Measurements from ENCODE around the gene GRM8.

DNA sequence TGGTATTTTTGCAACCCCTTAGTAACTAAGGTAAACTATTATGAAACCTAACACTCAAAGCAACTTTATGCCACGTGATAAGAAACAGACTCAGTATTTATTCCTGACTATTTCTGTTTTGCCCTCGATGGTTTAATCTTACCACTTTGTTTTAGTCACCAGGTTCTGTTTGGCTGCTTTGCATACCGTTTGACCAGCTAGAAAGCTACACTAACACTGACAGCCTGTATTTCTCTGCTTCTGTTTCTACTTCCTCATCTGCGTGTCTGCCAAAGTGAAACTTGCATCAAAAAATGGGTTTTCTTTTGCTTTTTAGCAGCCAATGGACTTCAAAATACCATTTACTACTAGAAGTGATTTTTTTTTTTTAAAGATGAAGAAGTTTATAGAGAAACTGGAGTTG is 802.5 kb downstream of the GRM8 start:
- no peak for TF ChIP-seq EZH2 (IDR thresholded peaks at IDR 0.05; ENCODE audit: borderline replicate concordance, insufficient read depth, low read length, poor library complexity, severe bottlenecking)
- TF ChIP-seq, protein P1, sequence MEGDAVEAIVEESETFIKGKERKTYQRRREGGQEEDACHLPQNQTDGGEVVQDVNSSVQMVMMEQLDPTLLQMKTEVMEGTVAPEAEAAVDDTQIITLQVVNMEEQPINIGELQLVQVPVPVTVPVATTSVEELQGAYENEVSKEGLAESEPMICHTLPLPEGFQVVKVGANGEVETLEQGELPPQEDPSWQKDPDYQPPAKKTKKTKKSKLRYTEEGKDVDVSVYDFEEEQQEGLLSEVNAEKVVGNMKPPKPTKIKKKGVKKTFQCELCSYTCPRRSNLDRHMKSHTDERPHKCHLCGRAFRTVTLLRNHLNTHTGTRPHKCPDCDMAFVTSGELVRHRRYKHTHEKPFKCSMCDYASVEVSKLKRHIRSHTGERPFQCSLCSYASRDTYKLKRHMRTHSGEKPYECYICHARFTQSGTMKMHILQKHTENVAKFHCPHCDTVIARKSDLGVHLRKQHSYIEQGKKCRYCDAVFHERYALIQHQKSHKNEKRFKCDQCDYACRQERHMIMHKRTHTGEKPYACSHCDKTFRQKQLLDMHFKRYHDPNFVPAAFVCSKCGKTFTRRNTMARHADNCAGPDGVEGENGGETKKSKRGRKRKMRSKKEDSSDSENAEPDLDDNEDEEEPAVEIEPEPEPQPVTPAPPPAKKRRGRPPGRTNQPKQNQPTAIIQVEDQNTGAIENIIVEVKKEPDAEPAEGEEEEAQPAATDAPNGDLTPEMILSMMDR (IDR thresholded peaks at IDR 0.05; ENCODE audit: poor library complexity, severe bottlenecking), result no peak
- TF ChIP-seq MXI1 (conservative IDR thresholded peaks at IDR 0.05; ENCODE audit: poor library complexity, severe bottlenecking), result no peak
- TF ChIP-seq RAD21 (conservative IDR thresholded peaks at IDR 0.05), result no peak
- no peak for TF ChIP-seq EP300 (conservative IDR thresholded peaks at IDR 0.05; ENCODE audit: poor library complexity, severe bottlenecking)
- TF ChIP-seq, protein P2, sequence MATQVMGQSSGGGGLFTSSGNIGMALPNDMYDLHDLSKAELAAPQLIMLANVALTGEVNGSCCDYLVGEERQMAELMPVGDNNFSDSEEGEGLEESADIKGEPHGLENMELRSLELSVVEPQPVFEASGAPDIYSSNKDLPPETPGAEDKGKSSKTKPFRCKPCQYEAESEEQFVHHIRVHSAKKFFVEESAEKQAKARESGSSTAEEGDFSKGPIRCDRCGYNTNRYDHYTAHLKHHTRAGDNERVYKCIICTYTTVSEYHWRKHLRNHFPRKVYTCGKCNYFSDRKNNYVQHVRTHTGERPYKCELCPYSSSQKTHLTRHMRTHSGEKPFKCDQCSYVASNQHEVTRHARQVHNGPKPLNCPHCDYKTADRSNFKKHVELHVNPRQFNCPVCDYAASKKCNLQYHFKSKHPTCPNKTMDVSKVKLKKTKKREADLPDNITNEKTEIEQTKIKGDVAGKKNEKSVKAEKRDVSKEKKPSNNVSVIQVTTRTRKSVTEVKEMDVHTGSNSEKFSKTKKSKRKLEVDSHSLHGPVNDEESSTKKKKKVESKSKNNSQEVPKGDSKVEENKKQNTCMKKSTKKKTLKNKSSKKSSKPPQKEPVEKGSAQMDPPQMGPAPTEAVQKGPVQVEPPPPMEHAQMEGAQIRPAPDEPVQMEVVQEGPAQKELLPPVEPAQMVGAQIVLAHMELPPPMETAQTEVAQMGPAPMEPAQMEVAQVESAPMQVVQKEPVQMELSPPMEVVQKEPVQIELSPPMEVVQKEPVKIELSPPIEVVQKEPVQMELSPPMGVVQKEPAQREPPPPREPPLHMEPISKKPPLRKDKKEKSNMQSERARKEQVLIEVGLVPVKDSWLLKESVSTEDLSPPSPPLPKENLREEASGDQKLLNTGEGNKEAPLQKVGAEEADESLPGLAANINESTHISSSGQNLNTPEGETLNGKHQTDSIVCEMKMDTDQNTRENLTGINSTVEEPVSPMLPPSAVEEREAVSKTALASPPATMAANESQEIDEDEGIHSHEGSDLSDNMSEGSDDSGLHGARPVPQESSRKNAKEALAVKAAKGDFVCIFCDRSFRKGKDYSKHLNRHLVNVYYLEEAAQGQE (IDR thresholded peaks at IDR 0.05; ENCODE audit: borderline replicate concordance), result no peak

Measured in neural cell (in vitro differentiated cells).